Spleen (tissue), 7 donors: ENCODE data around the gene TBC1D16.

ENCODE experiments used
- CTCF ChIP-seq, 11 experiments: fragments of 200-600 bp in 7 of 11; fragments of 450-650 bp in 4 of 11; sonication (generic) in 4 of 11; IDR thresholded peaks in 8 of 11; conservative IDR thresholded peaks in 3 of 11; 1 replicate in 7 of 11; 2 replicates in 4 of 11; pipeline versions ENCODE4 v1.4.0 to v1.8.0; 2016 to 2021; ENCODE audit warnings: antibody characterized with exemption in 11 of 11, inconsistent platforms in 4 of 11, mild to moderate bottlenecking in 1 of 11
- POLR2A ChIP-seq, 3 donors: fragments of 450-650 bp; IDR thresholded peaks; one replicate each; pipeline ENCODE4 v1.5.1; 2017; ENCODE audit warnings: antibody characterized with exemption in 3 of 3, mild to moderate bottlenecking in 1 of 3
- POLR2AphosphoS5 ChIP-seq, 3 donors: sonication (generic); formaldehyde crosslinking; IDR thresholded peaks; one replicate each; pipeline ENCODE4 v1.5.1; 2017; ENCODE audit warnings: antibody characterized with exemption in 3 of 3
- donor health status: DM: no; HTN: no; CAD: no; lungs with moderate emphysema.
- donor health status: DM: no; HTN: no; CAD: no.
- donor health status: DM: no; HTN: no; CAD: no.

GRCh38 chr17:79897243-79898063 lies 138.2 kb downstream of the TBC1D16 start:
- TF ChIP-seq POLR2AphosphoS5 (IDR thresholded peaks at IDR 0.05) (no peak), CTCF (IDR thresholded peaks at IDR 0.05 in 8 of 11, conservative IDR thresholded peaks at IDR 0.05 in 3 of 11) (no peak), POLR2A (IDR thresholded peaks at IDR 0.05) (no peak)
